ENCODE results near the gene PRDM16. TPM values are rescaled to one million over a fixed set of nuclear protein-coding genes. Genes with fewer than 3 reads are reported as not detected.

The PRDM16 gene
- total RNA-seq, 1 experiment from 2014 or later, result not detected

DNA sequence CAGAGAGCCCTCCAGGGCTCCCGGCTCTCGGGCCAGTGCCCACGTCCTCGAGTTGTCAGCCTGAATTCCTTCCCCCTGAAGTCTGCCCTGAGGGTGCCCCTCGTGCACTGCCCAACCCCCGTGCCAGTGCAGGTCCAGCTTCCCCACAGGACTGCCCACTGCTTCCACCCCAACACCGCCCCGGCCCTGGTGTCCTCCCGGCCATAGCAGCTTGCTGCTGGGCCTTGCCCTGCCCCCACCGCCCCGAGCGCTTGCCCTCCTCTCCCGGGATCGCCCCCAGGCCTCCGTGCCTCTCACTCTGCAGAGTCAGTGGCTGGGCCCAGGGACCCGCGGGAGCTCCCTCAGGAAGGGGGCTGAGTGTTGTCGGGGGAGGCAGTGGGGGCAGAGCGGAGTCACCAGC lies 361.4 kb downstream of the PRDM16 start:
- ChIA-PET POLR2A (no interaction called here), CTCF (interaction anchor here (1.1 kb wide), 1 partner anchor 294 kb away, joined by 5 read pairs; no protein-coding TSS in a partner anchor)
- no peaks in the 10 kb centered on the region for H3K4me1 Mint-ChIP-seq (ENCODE audit: insufficient read depth, unreplicated experiment)
- H3K27me3 Mint-ChIP-seq (ENCODE audit: insufficient read depth, unreplicated experiment), result peaks cover 23% of the 10 kb centered on the region
- DNase-seq (ENCODE audit: unreplicated experiment), result no peak
- TF ChIP-seq, protein P1, sequence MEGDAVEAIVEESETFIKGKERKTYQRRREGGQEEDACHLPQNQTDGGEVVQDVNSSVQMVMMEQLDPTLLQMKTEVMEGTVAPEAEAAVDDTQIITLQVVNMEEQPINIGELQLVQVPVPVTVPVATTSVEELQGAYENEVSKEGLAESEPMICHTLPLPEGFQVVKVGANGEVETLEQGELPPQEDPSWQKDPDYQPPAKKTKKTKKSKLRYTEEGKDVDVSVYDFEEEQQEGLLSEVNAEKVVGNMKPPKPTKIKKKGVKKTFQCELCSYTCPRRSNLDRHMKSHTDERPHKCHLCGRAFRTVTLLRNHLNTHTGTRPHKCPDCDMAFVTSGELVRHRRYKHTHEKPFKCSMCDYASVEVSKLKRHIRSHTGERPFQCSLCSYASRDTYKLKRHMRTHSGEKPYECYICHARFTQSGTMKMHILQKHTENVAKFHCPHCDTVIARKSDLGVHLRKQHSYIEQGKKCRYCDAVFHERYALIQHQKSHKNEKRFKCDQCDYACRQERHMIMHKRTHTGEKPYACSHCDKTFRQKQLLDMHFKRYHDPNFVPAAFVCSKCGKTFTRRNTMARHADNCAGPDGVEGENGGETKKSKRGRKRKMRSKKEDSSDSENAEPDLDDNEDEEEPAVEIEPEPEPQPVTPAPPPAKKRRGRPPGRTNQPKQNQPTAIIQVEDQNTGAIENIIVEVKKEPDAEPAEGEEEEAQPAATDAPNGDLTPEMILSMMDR (IDR thresholded peaks at IDR 0.05; ENCODE audit: unreplicated experiment), result no peak
- H3K9me3 Mint-ChIP-seq (ENCODE audit: unreplicated experiment), result no peaks in the 10 kb centered on the region
- no peak overlapping the region for H3K27ac Mint-ChIP-seq (ENCODE audit: low read depth, unreplicated experiment)
- H3K4me3 Mint-ChIP-seq (ENCODE audit: unreplicated experiment), result no peak overlapping the region
- BruUV-seq (replicated peaks), result no TSS peak
- no peaks in the 10 kb centered on the region for H3K36me3 Mint-ChIP-seq (ENCODE audit: insufficient read depth, unreplicated experiment)
- intact Hi-C loops (cut with micrococcal nuclease), result no loop called here

DNA sequence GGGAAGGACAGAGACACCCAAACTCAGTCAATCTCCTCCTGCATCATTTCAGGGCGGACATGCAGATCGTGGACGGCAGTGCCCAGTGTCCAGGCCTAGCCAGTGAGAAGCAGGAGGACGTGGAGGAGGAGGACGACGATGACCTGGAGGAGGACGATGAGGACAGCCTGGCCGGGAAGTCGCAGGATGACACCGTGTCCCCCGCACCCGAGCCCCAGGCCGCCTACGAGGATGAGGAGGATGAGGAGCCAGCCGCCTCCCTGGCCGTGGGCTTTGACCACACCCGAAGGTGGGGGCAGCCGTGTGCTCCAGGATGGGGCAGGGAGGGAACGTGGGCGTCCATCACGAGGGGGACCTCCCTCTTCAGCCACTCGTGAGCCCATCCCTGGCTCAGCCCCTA lies 361.8 kb downstream of the PRDM16 start:
- ChIA-PET POLR2A (no interaction called here), CTCF (interaction anchor here (2.0 kb wide), 1 partner anchor 22 kb away, joined by 5 read pairs; no protein-coding TSS in a partner anchor)
- Mint-ChIP-seq H3K4me3 (ENCODE audit: unreplicated experiment) (no peak overlapping the region), H3K27ac (ENCODE audit: low read depth, unreplicated experiment) (no peak overlapping the region), H3K27me3 (ENCODE audit: insufficient read depth, unreplicated experiment) (peaks cover 27% of the 10 kb centered on the region), H3K4me1 (ENCODE audit: insufficient read depth, unreplicated experiment) (no peaks in the 10 kb centered on the region), H3K9me3 (ENCODE audit: unreplicated experiment) (no peaks in the 10 kb centered on the region), H3K36me3 (ENCODE audit: insufficient read depth, unreplicated experiment) (no peaks in the 10 kb centered on the region)
- DNase-seq (ENCODE audit: unreplicated experiment), result no peak
- TF ChIP-seq, protein P1 (IDR thresholded peaks at IDR 0.05; ENCODE audit: unreplicated experiment), result no peak
- no TSS peak for BruUV-seq (replicated peaks)
- intact Hi-C loops (cut with micrococcal nuclease), result no loop called here

DNA sequence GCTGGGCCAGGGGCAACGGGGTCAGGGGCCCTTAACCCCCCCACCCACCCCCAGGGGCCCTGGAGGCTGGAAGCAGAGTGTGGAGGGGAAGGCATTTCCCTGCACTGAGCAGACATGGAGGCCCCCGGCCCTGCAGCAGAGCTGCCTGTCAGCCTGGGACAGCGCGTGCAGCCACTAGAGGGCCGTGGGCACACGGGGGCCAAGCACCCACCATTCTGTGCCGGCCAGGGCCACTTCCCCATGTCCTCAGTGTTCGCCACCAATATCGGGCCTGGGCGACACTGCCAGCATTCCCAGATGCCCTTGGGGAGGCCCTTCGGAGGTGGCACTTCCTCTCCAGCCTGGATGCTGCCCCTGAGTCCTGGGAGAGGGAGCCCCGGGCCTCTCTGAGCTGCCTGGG lies 362.3 kb downstream of the PRDM16 start:
- BruUV-seq (replicated peaks), result no TSS peak
- Mint-ChIP-seq H3K4me1 (ENCODE audit: insufficient read depth, unreplicated experiment) (no peaks in the 10 kb centered on the region), H3K36me3 (ENCODE audit: insufficient read depth, unreplicated experiment) (no peaks in the 10 kb centered on the region), H3K9me3 (ENCODE audit: unreplicated experiment) (no peaks in the 10 kb centered on the region), H3K4me3 (ENCODE audit: unreplicated experiment) (no peak overlapping the region), H3K27ac (ENCODE audit: low read depth, unreplicated experiment) (no peak overlapping the region), H3K27me3 (ENCODE audit: insufficient read depth, unreplicated experiment) (peaks cover 31% of the 10 kb centered on the region)
- no peak for DNase-seq (ENCODE audit: unreplicated experiment)
- TF ChIP-seq, protein P1 (IDR thresholded peaks at IDR 0.05; ENCODE audit: unreplicated experiment), result peak; percentile 6
- ChIA-PET CTCF (interaction anchor here (2.0 kb wide), 1 partner anchor 21 kb away, joined by 5 read pairs; no protein-coding TSS in a partner anchor), POLR2A (interaction anchor here (0.5 kb wide), 1 partner anchor 366 kb away, joined by 3 read pairs; no protein-coding TSS in a partner anchor)
- intact Hi-C loops (cut with micrococcal nuclease), result no loop called here

DNA sequence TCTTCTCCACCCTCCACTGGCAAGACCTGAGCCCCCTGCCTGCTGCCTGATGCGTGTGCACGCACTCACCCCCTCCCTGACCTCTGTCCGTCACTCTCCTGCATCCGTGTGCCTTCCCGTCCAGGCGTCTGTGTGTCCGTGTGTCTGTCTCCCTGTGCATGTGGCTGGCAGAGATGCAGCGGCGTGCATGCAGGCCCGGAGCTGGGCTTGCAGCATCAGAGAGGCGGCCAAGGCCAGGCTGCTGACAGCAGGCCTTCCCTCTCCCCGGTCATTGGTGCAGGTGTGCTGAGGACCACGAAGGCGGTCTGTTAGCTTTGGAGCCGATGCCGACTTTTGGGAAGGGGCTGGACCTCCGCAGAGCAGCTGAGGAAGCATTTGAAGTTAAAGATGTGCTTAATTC lies 362.7 kb downstream of the PRDM16 start:
- CTCF ChIA-PET, result interaction anchor here (0.6 to 2.0 kb wide), 4 partner anchors 8 to 1162 kb away, joined by 3 to 5 read pairs (median 4); no protein-coding TSS in a partner anchor
- DNase-seq (ENCODE audit: unreplicated experiment), result no peak
- Mint-ChIP-seq H3K27me3 (ENCODE audit: insufficient read depth, unreplicated experiment) (peaks cover 35% of the 10 kb centered on the region), H3K4me1 (ENCODE audit: insufficient read depth, unreplicated experiment) (no peaks in the 10 kb centered on the region), H3K36me3 (ENCODE audit: insufficient read depth, unreplicated experiment) (no peaks in the 10 kb centered on the region), H3K27ac (ENCODE audit: low read depth, unreplicated experiment) (no peak overlapping the region), H3K4me3 (ENCODE audit: unreplicated experiment) (no peak overlapping the region), H3K9me3 (ENCODE audit: unreplicated experiment) (no peaks in the 10 kb centered on the region)
- POLR2A ChIA-PET, result interaction anchor here (0.5 kb wide), 1 partner anchor 365 kb away, joined by 3 read pairs; no protein-coding TSS in a partner anchor
- TF ChIP-seq, protein P1 (IDR thresholded peaks at IDR 0.05; ENCODE audit: unreplicated experiment), result no peak
- no TSS peak for BruUV-seq (replicated peaks)
- intact Hi-C loops (cut with micrococcal nuclease), result no loop called here

Measured in MCF 10A (cell line).